ENCODE data around the gene RUNX1.

The RUNX1 gene

DNA sequence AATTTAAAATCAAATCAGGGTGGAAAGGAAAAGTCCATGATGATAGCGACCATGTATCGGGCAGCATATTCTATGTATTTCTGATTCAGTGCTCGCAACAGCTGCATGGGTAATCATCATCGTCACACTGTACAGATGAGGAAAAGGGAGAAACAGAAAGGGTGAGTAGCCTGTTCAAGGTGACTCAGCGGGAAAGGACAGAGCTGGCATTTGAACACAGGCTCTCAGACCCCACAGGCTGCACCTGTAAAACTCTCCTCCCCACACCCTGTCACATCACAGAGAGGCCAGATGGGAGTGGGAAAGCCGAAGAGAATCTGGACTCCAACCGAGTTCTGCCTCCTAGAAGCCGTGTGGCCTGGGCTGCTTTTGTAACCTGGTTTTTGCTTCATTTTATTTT lies 14.0 kb downstream of the RUNX1 start:
- no peak for TF ChIP-seq CTCF (IDR thresholded peaks at IDR 0.05; ENCODE audit: low read depth, low read length, missing control alignments)
- DNase-seq (ENCODE audit: low read depth): no peak
- H3K4me3 ChIP-seq (ENCODE audit: low read depth, low read length): no peak overlapping the region

GRCh38 chr21:35034203-35034926 lies 14.7 kb downstream of the RUNX1 start:
- no peak for TF ChIP-seq CTCF (IDR thresholded peaks at IDR 0.05; ENCODE audit: low read depth, low read length, missing control alignments)
- no peak for DNase-seq (ENCODE audit: low read depth)
- H3K4me3 ChIP-seq (ENCODE audit: low read depth, low read length): no peak overlapping the region

GRCh38 chr21:35032474-35033263 lies 16.4 kb downstream of the RUNX1 start:
- H3K4me3 ChIP-seq (ENCODE audit: low read depth, low read length): no peak overlapping the region
- no peak for DNase-seq (ENCODE audit: low read depth)
- TF ChIP-seq CTCF (IDR thresholded peaks at IDR 0.05; ENCODE audit: low read depth, low read length, missing control alignments): no peak

GRCh38 chr21:35028451-35028978 lies 20.6 kb downstream of the RUNX1 start:
- no peak for TF ChIP-seq CTCF (IDR thresholded peaks at IDR 0.05; ENCODE audit: low read depth, low read length, missing control alignments)
- DNase-seq (ENCODE audit: low read depth): no peak
- H3K4me3 ChIP-seq (ENCODE audit: low read depth, low read length): no peak overlapping the region

- DNase-seq (ENCODE audit: low read depth): no peak
- TF ChIP-seq CTCF (IDR thresholded peaks at IDR 0.05; ENCODE audit: low read depth, low read length, missing control alignments): no peak
- no peak overlapping the region for H3K4me3 ChIP-seq (ENCODE audit: low read depth, low read length)
Observed at GRCh38 chr21:35027563-35028450, 21.3 kb downstream of the RUNX1 start.

DNA sequence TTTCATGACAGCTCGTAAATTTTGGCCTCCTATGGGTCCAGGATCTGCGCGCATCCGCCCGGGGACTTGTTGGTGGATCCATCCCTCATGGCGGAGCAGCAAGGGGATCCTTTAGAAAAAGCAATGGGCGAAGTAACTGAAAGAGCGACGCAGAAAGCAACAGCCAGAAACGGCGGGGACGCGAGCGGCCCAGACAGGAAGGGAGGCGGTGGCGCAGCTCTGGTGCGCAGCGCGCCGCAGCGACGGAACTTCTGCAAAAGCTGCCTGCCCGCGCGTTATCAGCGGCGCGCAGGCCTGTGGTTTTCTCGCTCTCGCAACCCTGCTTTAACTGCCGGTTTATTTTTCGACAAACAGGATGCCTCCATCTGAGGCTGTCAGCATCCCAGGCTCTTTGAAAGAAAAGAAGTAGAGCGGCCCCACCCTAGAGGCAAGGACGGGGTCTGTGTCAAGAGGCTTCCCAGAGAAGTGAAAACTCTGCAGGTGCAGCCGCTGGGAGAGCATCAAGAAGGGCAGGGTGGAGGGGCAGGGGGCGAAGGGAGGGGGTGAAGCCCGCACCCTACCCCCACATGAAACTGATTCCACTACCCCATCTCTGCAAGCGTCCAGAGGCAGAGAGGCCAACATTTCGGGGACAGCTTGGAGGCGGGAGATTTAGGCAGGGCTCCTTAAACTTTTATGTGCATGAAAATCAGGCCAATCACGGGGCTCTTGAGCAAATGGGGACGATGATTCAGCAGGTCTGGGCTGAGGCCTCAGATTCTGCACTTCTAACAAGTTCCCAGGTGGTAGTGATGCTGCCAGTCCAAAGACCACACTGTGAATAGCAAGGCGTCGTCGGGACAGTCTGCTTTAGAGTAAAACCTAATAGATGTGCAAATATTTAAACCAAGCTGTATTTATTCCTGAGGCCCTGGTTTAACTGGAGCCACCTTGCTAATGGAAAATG lies 22.2 kb downstream of the RUNX1 start:
- TF ChIP-seq CTCF (IDR thresholded peaks at IDR 0.05; ENCODE audit: low read depth, low read length, missing control alignments): no peak
- H3K4me3 ChIP-seq (ENCODE audit: low read depth, low read length): peak overlapping the region; percentile 38
- peak; percentile 51 for DNase-seq (ENCODE audit: low read depth)

All from GM12864 (cell line).